ENCODE measurements around the gene PRDM8.

PRDM8 gene

GRCh38 chr4:80249144-80249543 lies 51.8 kb downstream of the PRDM8 start:
- Histone ChIP-seq H3K9ac (ENCODE audit: low read length) (no peak overlapping the region), H3K23ac (ENCODE audit: low read length) (no peak overlapping the region), H3K56ac (ENCODE audit: low read length) (no peak overlapping the region), H4K5ac (ENCODE audit: low read length) (no peak overlapping the region), H2AK5ac (ENCODE audit: low read length) (no peak overlapping the region), H3K27me3 (ENCODE audit: insufficient read depth, low read length, poor library complexity) (no peaks in the 10 kb centered on the region), H3K36me3 (ENCODE audit: control insufficient read depth, insufficient read depth, low read length) (no peaks in the 10 kb centered on the region), H3K4me2 (ENCODE audit: low read length) (no peak overlapping the region), H4K8ac (ENCODE audit: low read depth, low read length) (no peak overlapping the region), H3K79me2 (ENCODE audit: control insufficient read depth, insufficient read depth, low read length) (no peaks in the 10 kb centered on the region), H2BK120ac (ENCODE audit: low read depth, low read length) (no peak overlapping the region), H3K4me1 (ENCODE audit: control insufficient read depth, low read depth, low read length) (no peaks in the 10 kb centered on the region), H3K27ac (ENCODE audit: low read depth, low read length) (no peak overlapping the region), H3K79me1 (ENCODE audit: low read length) (no peaks in the 10 kb centered on the region), H3K4ac (ENCODE audit: low read depth, low read length) (no peak overlapping the region), H2BK5ac (ENCODE audit: low read length) (no peak overlapping the region), H3K18ac (ENCODE audit: low read length) (no peak overlapping the region), H2BK15ac (replicated peaks; ENCODE audit: low read depth) (no peak overlapping the region), H3K4me3 (ENCODE audit: low read length) (no peak overlapping the region)
- whole genome bisulfite sequencing (ENCODE audit: extremely low coverage, insufficient coverage, low lambda C conversion rate) = no CpG with 5 or more reads among the region's 1 CpG
- DNase-seq = no peak

GRCh38 chr4:80252427-80252826 lies 55.1 kb downstream of the PRDM8 start:
- Histone ChIP-seq H3K27ac (ENCODE audit: low read depth, low read length) (no peak overlapping the region), H3K4me3 (ENCODE audit: low read length) (no peak overlapping the region), H4K8ac (ENCODE audit: low read depth, low read length) (no peak overlapping the region), H3K23ac (ENCODE audit: low read length) (no peak overlapping the region), H3K36me3 (ENCODE audit: control insufficient read depth, insufficient read depth, low read length) (no peaks in the 10 kb centered on the region), H3K4me2 (ENCODE audit: low read length) (no peak overlapping the region), H3K4ac (ENCODE audit: low read depth, low read length) (no peak overlapping the region), H3K4me1 (ENCODE audit: control insufficient read depth, low read depth, low read length) (no peaks in the 10 kb centered on the region), H3K79me2 (ENCODE audit: control insufficient read depth, insufficient read depth, low read length) (no peaks in the 10 kb centered on the region), H2BK120ac (ENCODE audit: low read depth, low read length) (no peak overlapping the region), H3K56ac (ENCODE audit: low read length) (no peak overlapping the region), H3K79me1 (ENCODE audit: low read length) (no peaks in the 10 kb centered on the region), H3K27me3 (ENCODE audit: insufficient read depth, low read length, poor library complexity) (no peaks in the 10 kb centered on the region), H4K5ac (ENCODE audit: low read length) (no peak overlapping the region), H2BK5ac (ENCODE audit: low read length) (no peak overlapping the region), H3K9ac (ENCODE audit: low read length) (no peak overlapping the region), H2AK5ac (ENCODE audit: low read length) (no peak overlapping the region), H2BK15ac (replicated peaks; ENCODE audit: low read depth) (no peak overlapping the region), H3K18ac (ENCODE audit: low read length) (no peak overlapping the region)
- no peak for DNase-seq

- no peaks in the 10 kb centered on the region for H3K27me3 ChIP-seq (ENCODE audit: insufficient read depth, low read length, poor library complexity)
- H2AK5ac ChIP-seq (ENCODE audit: low read length) = no peak overlapping the region
- no peak for DNase-seq
These were observed 55.6 kb downstream of the PRDM8 start for GRCh38 chr4:80252953-80253352.

GRCh38 chr4:80253510-80253909 lies 56.2 kb downstream of the PRDM8 start:
- no peak overlapping the region for H2BK15ac ChIP-seq (replicated peaks; ENCODE audit: low read depth)
- no peak overlapping the region for H3K56ac ChIP-seq (ENCODE audit: low read length)
- H3K27me3 ChIP-seq (ENCODE audit: insufficient read depth, low read length, poor library complexity) = no peaks in the 10 kb centered on the region
- no peak overlapping the region for H4K8ac ChIP-seq (ENCODE audit: low read depth, low read length)
- no peak overlapping the region for H2AK5ac ChIP-seq (ENCODE audit: low read length)
- H3K4me2 ChIP-seq (ENCODE audit: low read length) = no peak overlapping the region
- H3K4me1 ChIP-seq (ENCODE audit: control insufficient read depth, low read depth, low read length) = no peaks in the 10 kb centered on the region
- H3K79me2 ChIP-seq (ENCODE audit: control insufficient read depth, insufficient read depth, low read length) = no peaks in the 10 kb centered on the region
- no CpG with 5 or more reads among the region's 4 CpGs for WGBS (ENCODE audit: extremely low coverage, insufficient coverage, low lambda C conversion rate)
- no peaks in the 10 kb centered on the region for H3K36me3 ChIP-seq (ENCODE audit: control insufficient read depth, insufficient read depth, low read length)
- H4K5ac ChIP-seq (ENCODE audit: low read length) = no peak overlapping the region
- H3K27ac ChIP-seq (ENCODE audit: low read depth, low read length) = no peak overlapping the region
- H3K4me3 ChIP-seq (ENCODE audit: low read length) = no peak overlapping the region
- H3K9ac ChIP-seq (ENCODE audit: low read length) = no peak overlapping the region
- H3K79me1 ChIP-seq (ENCODE audit: low read length) = no peaks in the 10 kb centered on the region
- H3K18ac ChIP-seq (ENCODE audit: low read length) = no peak overlapping the region
- no peak overlapping the region for H2BK5ac ChIP-seq (ENCODE audit: low read length)
- H2BK120ac ChIP-seq (ENCODE audit: low read depth, low read length) = no peak overlapping the region
- H3K23ac ChIP-seq (ENCODE audit: low read length) = no peak overlapping the region
- no peak overlapping the region for H3K4ac ChIP-seq (ENCODE audit: low read depth, low read length)
- no peak for DNase-seq

More at GRCh38 chr4:80252953-80253352, 55.6 kb downstream of the PRDM8 start:
- H3K18ac ChIP-seq (ENCODE audit: low read length) = no peak overlapping the region
- H2BK120ac ChIP-seq (ENCODE audit: low read depth, low read length) = no peak overlapping the region
- H4K8ac ChIP-seq (ENCODE audit: low read depth, low read length) = no peak overlapping the region
- no peaks in the 10 kb centered on the region for H3K36me3 ChIP-seq (ENCODE audit: control insufficient read depth, insufficient read depth, low read length)
- no peak overlapping the region for H3K27ac ChIP-seq (ENCODE audit: low read depth, low read length)
- H3K4me1 ChIP-seq (ENCODE audit: control insufficient read depth, low read depth, low read length) = no peaks in the 10 kb centered on the region
- no peak overlapping the region for H4K5ac ChIP-seq (ENCODE audit: low read length)
- no peak overlapping the region for H3K23ac ChIP-seq (ENCODE audit: low read length)
- no peak overlapping the region for H3K4ac ChIP-seq (ENCODE audit: low read depth, low read length)
- no peak overlapping the region for H3K56ac ChIP-seq (ENCODE audit: low read length)
- no peak overlapping the region for H2BK5ac ChIP-seq (ENCODE audit: low read length)
- H3K79me1 ChIP-seq (ENCODE audit: low read length) = no peaks in the 10 kb centered on the region
- no peak overlapping the region for H3K4me2 ChIP-seq (ENCODE audit: low read length)
- H3K9ac ChIP-seq (ENCODE audit: low read length) = no peak overlapping the region
- no peak overlapping the region for H3K4me3 ChIP-seq (ENCODE audit: low read length)
- H2BK15ac ChIP-seq (replicated peaks; ENCODE audit: low read depth) = no peak overlapping the region
- no peaks in the 10 kb centered on the region for H3K79me2 ChIP-seq (ENCODE audit: control insufficient read depth, insufficient read depth, low read length)

Measured in mesendoderm (in vitro differentiated cells).